HEK293 (cell line): ENCODE measurements around the gene TMEM61.
"Not testable (repeated sequence)": the region's sequence is repeated elsewhere in the genome, so short reads cannot be mapped to it uniquely, and the experiment has no call there.

Experiments used
- CTCF ChIA-PET: fragments of 350-600 bp; formaldehyde crosslinking; extraction: SDS; loops from one replicate; lab custom pipeline; 2021; ENCODE audit warnings: antibody characterized with exemption; lab: Yijun Ruan, JAX
- POLR2A ChIA-PET: fragments of 300-600 bp; formaldehyde crosslinking; extraction: SDS; loops from one replicate; lab custom pipeline; 2020; ENCODE audit warnings: antibody characterized with exemption, inconsistent platforms; lab: Yijun Ruan, JAX
- H3K27ac ChIP-seq: fragments of 200-500 bp; sonication (Bioruptor generic); 2 replicates; pipeline ENCODE4 v1.5.1; 2014; ENCODE audit warnings: low read depth, low read length, control low read depth, inconsistent platforms; ENCODE audit errors: extremely low read depth
- H3K36me3 ChIP-seq, 2 experiments: fragments of 200-500 bp in 1 of 2; sonication (Bioruptor generic) in 1 of 2; 1 replicate in 1 of 2; 2 replicates in 1 of 2; pipeline ENCODE4 v1.5.1; 2014 to 2017; ENCODE audit warnings: inconsistent platforms in 2 of 2, low read length in 2 of 2; ENCODE audit not compliant: control insufficient read depth in 2 of 2, insufficient read depth in 1 of 2
- H3K4me1 ChIP-seq: fragments of 200-500 bp; sonication (Bioruptor generic); 2 replicates; pipeline ENCODE4 v1.5.1; 2014; ENCODE audit warnings: mild to moderate bottlenecking, low read length, inconsistent platforms; ENCODE audit not compliant: control insufficient read depth, insufficient read depth
- H3K4me3 ChIP-seq: 2 replicates; pipeline ENCODE4 v1.5.1; 2011; ENCODE audit warnings: low read depth, mild to moderate bottlenecking, control low read depth, low read length, moderate library complexity
- H3K9me3 ChIP-seq: fragments of 200-500 bp; sonication (Bioruptor generic); 2 replicates; pipeline ENCODE4 v1.5.1; 2014; ENCODE audit warnings: low read depth, low read length, inconsistent platforms; ENCODE audit not compliant: control insufficient read depth, insufficient read depth
- GLIS1 ChIP-seq: fragments of 450-650 bp; formaldehyde crosslinking; IDR thresholded peaks from 2 replicates; pipeline ENCODE4 v1.5.1; 2016; ENCODE audit warnings: missing biosample characterization, missing genetic modification characterization
- HOXD13 ChIP-seq: sonication (generic); formaldehyde crosslinking; IDR thresholded peaks from 2 replicates; pipeline ENCODE4 v1.8.0; 2022; ENCODE audit warnings: missing genetic modification reagents, borderline replicate concordance
- SCRT2 ChIP-seq: fragments of 450-650 bp; formaldehyde crosslinking; IDR thresholded peaks from 2 replicates; pipeline ENCODE4 v1.5.1; 2016; ENCODE audit warnings: missing biosample characterization, missing genetic modification characterization
- SP3 ChIP-seq: fragments of 450-650 bp; formaldehyde crosslinking; IDR thresholded peaks from 2 replicates; pipeline ENCODE4 v1.5.1; 2016; ENCODE audit warnings: missing biosample characterization, missing genetic modification characterization
- YY2 ChIP-seq: fragments of 450-650 bp; formaldehyde crosslinking; IDR thresholded peaks from 2 replicates; pipeline ENCODE4 v1.5.1; 2016; ENCODE audit warnings: missing biosample characterization, missing genetic modification characterization
- ZNF121 ChIP-seq: fragments of 450-650 bp; formaldehyde crosslinking; IDR thresholded peaks from 2 replicates; pipeline ENCODE4 v1.5.1; 2016; ENCODE audit warnings: missing biosample characterization, missing genetic modification characterization
- ZNF311 ChIP-seq: fragments of 450-650 bp; formaldehyde crosslinking; IDR thresholded peaks from 2 replicates; pipeline ENCODE4 v1.5.1; 2017; ENCODE audit warnings: missing biosample characterization, missing genetic modification characterization, borderline replicate concordance
- ZNF341 ChIP-seq: fragments of 450-650 bp; formaldehyde crosslinking; IDR thresholded peaks from 2 replicates; pipeline ENCODE4; 2016; ENCODE audit warnings: low read depth, missing biosample characterization, missing genetic modification characterization
- ZNF404 ChIP-seq: fragments of 450-650 bp; formaldehyde crosslinking; IDR thresholded peaks from 2 replicates; pipeline ENCODE4 v1.5.1; 2017; ENCODE audit warnings: missing biosample characterization, missing genetic modification characterization
- ZNF473 ChIP-seq: fragments of 450-650 bp; formaldehyde crosslinking; IDR thresholded peaks from 2 replicates; pipeline ENCODE4 v1.5.1; 2017; ENCODE audit warnings: missing biosample characterization, missing genetic modification characterization
- ZNF585B ChIP-seq: fragments of 450-650 bp; formaldehyde crosslinking; IDR thresholded peaks from 2 replicates; pipeline ENCODE4 v1.5.1; 2016; ENCODE audit warnings: missing biosample characterization, missing genetic modification characterization
- ZNF707 ChIP-seq: fragments of 450-650 bp; formaldehyde crosslinking; IDR thresholded peaks from 2 replicates; pipeline ENCODE4 v1.5.1; 2016; ENCODE audit warnings: missing biosample characterization, missing genetic modification characterization
- ZNF843 ChIP-seq: fragments of 450-650 bp; formaldehyde crosslinking; IDR thresholded peaks from 2 replicates; pipeline ENCODE4 v1.5.1; 2016; ENCODE audit warnings: missing biosample characterization, missing genetic modification characterization

Gene TMEM61

GRCh38 chr1:55021942-55022546 lies 41.6 kb downstream of the TMEM61 start (continued):
- peak; percentile 58 for TF ChIP-seq GLIS1

GRCh38 chr1:55024163-55024562 lies 43.7 kb downstream of the TMEM61 start:
- POLR2A ChIA-PET, CTCF ChIA-PET, H3K9me3 ChIP-seq, H3K36me3 ChIP-seq, H3K4me3 ChIP-seq, H3K27ac ChIP-seq, H3K4me1 ChIP-seq: not testable (repeated sequence)

- CTCF ChIA-PET, H3K27ac ChIP-seq, H3K4me3 ChIP-seq, H3K4me1 ChIP-seq, POLR2A ChIA-PET, H3K36me3 ChIP-seq, H3K9me3 ChIP-seq: not testable (repeated sequence)
Observed at GRCh38 chr1:55026682-55027081, 46.3 kb downstream of the TMEM61 start.

- H3K27ac ChIP-seq, H3K9me3 ChIP-seq, H3K4me1 ChIP-seq, H3K4me3 ChIP-seq, POLR2A ChIA-PET, H3K36me3 ChIP-seq: not testable (repeated sequence)
- peak; percentile 77 for TF ChIP-seq ZNF707 (tag by site-specific recombination)
- CTCF ChIA-PET: interaction anchor here (2.8 kb wide), 1 partner anchor 9 kb away, joined by 9 read pairs; no protein-coding TSS in a partner anchor
Observed at GRCh38 chr1:55031098-55031497, 50.7 kb downstream of the TMEM61 start.

- Histone ChIP-seq H3K27ac (no peak overlapping the region), H3K36me3 (no peaks in the 10 kb centered on the region), H3K9me3 (no peaks in the 10 kb centered on the region), H3K4me3 (no peak overlapping the region), H3K4me1 (no peaks in the 10 kb centered on the region)
- CTCF ChIA-PET: interaction anchor here (0.6 to 2.8 kb wide), 2 partner anchors 11 to 51 kb away, joined by 4 to 9 read pairs; no protein-coding TSS in a partner anchor
- TF ChIP-seq ZNF404 (tag by site-specific recombination) (no peak), ZNF311 (tag by site-specific recombination) (no peak), ZNF121 (tag by site-specific recombination) (no peak), YY2 (tag by site-specific recombination) (no peak), ZNF341 (tag by site-specific recombination) (peak; percentile 44; the same call in 1 of the 2 replicates), SP3 (tag by site-specific recombination) (no peak), ZNF585B (tag by site-specific recombination) (no peak), HOXD13 (CRISPR knock-in tag) (no peak)
- POLR2A ChIA-PET: no interaction called here
Observed at GRCh38 chr1:55033265-55033614, 52.8 kb downstream of the TMEM61 start.

- Histone ChIP-seq H3K27ac (no peak overlapping the region), H3K9me3 (no peaks in the 10 kb centered on the region), H3K4me3 (no peak overlapping the region), H3K36me3 (no peaks in the 10 kb centered on the region)
- CTCF ChIA-PET: interaction anchor here (1.0 to 2.0 kb wide), 3 partner anchors 13 to 90 kb away, joined by 4 to 9 read pairs (median 5); no protein-coding TSS in a partner anchor
- POLR2A ChIA-PET: no interaction called here
- TF ChIP-seq ZNF843: no peak
- TF ChIP-seq SCRT2 (tag by site-specific recombination): 0 out of 2 replicates have a peak, but pooled peaks have one; percentile 21
- no peak for TF ChIP-seq ZNF473 (tag by site-specific recombination)
- TF ChIP-seq, all 188 proteins: peak for 1
- H3K4me1 ChIP-seq: no peaks in the 10 kb centered on the region
Observed at GRCh38 chr1:55034476-55035133, 54.2 kb downstream of the TMEM61 start.
